Middle frontal gyrus (tissue), 1 donor: Measurements from ENCODE around the gene RPA3.

ENCODE experiments used
- DNase-seq: peaks from one replicate; pipeline ENCODE4 v3.0.0-alpha.2; 2015; ENCODE audit warnings: low spot score; ENCODE audit errors: extremely low spot score

The RPA3 gene

DNA sequence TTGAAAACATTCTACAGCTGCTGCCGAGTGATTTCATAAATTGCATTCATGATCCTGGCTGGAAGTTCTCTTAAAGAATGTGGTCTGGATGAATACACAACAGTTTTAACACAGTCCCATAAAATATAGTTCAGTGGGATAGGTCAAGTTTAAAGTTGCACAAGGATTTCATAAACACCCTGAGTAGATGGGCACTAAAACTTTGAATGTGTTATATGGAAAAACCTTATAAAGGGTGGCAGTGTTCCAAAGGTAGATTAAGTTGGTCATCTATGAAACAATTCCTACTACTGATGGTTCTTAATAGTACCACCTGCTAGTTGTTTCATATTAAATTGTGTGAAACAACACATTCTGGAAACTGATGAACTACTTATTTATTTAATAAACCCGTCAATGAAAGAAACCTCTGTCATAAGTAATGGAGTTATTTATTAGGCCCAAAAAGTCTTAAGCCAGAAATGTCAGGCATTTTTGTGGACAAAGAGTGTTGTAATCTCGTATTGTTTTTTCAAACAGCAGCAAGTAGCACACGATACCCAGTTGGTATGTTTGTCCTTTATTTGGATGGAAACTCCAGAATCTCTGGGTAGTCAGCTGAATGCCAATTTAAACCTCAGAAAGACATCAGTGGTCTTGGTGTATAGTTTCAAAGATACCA lies 14.3 kb upstream of the RPA3 start:
- no peak for DNase-seq

DNA sequence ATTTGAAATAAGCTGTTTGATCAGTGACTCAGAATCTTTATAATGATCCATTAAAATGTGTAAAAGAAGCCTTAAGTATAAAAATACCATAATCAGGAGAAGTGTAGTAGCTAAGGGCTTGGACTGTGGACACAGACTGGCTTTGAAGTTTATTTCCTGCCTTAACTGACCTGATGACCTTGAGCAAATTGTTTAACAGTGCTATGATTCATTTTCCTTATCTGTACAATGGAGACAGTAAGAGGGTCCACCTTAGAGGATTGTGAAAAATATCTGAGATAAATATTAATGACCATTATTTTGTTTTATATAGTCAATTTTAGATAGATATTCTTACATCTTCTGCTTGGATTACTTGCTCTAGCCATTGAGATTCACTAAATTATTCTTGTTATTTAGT lies 13.3 kb upstream of the RPA3 start:
- DNase-seq, result no peak

DNA sequence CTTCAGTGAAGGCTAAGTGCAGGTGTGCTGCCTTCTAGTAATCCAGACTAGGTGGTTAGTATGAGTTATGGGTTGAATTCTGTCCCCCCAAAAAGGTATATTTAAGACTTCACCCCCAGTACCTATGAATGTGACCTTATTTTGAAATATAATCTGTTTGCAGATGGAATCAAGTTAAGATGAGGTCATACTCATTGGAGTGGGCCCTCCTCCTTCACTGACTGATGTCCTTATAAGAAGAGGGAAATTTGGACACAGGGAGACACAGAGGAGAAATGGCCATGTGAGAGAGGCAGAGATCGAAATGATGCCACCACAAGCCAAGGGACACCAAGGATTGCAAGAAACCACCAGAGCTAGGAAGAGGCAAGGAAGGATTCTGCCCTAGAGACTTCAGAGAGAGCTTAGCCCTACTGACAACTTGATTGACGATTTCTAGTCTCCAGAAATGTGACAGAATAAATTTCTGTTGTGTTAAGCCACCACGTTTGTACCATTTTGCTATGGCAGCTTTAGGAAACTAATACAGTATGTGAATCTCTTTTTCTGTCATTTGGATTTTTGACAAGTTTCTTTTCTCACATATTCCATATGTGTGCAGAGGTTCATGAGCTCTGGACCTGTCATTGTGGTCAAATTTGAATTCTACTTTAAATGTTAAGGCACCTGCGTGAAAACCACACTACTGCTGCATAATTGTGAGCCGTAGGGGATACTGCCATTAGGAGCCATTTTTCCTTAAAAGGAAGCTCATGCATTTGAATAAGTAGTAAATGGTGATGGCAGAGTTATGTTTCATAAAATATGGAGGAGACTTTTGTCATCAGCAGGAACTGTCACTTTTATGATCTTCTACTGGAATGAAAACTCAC lies 2.6 kb upstream of the RPA3 start:
- DNase-seq, result no peak

DNA sequence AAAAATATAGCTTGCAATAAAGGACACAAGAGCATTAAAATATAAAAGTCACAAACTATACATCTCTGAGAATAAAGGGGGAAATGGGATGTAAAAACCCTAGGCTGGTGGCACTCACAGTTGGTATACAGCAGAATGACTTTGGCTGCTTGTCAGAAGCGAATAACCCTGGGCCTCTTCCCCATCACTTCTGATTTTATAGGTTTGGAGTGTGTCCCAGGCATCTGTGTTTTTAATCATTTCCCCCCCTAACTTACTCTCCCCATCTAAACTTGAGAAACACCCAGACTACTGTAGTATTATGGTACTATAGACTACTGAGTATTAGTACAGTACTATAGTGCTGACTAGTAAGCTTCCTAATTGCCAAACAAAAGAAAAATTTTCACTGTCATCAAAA lies 1.8 kb upstream of the RPA3 start:
- DNase-seq, result no peak

DNA sequence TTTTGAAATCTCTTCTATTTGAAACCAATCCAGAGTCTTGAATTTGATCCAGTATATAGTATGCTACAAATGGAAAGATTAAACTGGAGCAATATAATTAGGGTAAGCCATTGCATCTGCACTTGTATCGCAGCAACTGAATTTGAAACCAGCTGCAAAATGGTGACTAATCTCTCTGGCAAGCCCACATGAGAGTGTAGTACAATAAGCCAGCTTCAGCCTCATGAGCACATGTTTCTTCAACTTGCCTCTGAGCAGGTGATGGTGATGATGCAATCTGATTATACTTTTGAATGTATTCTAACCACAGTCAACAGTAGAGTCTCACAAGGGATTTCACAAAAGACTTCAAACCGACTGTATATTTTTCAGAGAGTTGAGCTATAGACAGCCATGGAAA lies 829 bp upstream of the RPA3 start:
- peak; percentile 29 for DNase-seq

DNA sequence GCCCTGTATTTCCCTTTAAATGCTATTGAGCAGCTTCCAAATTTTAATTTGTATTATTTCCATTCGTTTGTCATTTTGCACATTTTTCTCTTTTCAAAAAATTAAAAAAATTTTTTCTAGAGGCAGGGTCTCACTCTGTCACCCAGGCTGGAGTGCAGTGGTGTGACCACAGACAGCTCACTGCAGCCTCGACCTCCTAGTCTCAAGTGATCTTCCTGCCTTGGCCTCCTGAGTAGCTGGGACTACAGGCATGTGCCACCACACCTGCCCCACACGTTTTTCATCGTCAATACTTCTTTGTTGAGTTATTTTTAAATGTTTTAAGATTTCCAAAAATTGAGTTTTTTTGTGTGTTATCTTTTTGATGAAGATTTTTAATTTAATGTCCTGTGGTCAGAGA lies 4.7 kb downstream of the RPA3 start:
- no peak for DNase-seq

DNA sequence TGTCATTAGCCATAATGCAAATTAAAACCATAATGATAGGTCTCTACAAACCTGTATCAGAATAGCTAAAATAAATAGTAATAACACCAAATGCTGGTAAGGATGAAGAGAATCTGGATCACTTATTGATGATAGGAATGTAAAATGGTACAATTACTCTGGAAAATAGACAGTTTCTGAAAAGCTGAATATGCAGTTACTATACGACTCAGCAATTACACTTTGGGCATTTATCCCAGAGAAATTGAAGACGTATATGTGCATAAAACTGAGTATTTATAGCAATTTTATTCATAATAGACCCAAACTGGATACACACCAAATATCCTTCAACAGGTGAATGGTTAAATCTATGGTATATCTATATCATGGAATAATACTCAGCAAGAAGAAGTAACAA lies 7.9 kb downstream of the RPA3 start:
- no peak for DNase-seq

DNA sequence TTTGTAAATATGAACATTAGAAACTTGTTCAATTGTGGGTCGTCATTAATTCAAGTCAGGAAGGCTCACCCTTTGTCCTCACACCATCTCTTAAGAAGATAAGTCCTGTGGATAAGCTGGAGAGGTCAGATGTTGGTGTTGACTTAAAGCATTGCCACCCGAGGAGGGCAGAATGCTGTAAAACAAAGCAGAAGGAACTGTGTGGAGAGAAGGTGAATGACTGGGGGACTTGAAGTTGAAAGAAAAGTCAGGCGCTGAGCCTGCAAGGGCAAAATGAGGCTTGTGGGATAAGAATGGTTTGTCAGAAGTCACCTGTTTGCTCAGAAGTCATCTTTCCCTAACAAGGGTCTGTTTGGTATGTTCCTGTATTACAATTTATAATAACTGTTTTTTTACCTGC lies 9.1 kb downstream of the RPA3 start:
- DNase-seq, result no peak

DNA sequence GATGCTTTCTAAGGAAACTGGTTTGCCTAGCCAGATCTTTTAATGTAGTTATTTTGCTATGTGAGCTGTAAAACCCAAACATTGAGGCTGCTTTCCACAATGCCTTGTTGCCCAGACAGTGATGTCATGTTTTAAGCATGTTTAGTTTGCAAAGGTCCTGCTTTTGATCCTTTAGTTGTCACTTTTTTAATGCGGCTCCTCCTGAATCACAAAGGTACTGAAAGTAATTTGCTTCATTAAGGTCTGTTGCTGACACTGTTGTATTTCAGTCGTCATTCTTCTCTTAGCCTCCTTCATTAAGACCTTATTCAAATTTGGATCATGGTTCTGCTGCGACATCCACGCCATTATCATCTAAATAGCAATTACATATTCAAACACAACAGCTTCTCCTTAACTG lies 10.6 kb downstream of the RPA3 start:
- no peak for DNase-seq

DNA sequence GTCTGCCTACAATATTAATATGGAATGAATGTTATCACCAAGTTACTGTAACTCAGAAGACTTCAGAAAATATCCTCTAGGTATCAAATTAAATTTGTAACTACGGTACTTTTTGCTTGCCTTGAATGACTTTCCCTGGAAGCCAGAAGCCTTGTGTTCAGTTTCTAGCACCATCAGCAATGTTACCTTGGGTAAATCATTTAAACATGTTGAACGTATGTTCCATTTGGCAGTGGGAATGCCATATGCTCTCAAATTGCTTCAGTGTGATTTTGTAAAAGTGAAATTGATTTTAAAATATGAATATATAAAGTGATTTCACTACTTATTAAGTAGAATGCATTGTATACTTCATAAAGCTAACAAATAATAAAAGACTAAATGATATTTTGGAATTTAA lies 11.2 kb downstream of the RPA3 start:
- DNase-seq, result no peak

DNA sequence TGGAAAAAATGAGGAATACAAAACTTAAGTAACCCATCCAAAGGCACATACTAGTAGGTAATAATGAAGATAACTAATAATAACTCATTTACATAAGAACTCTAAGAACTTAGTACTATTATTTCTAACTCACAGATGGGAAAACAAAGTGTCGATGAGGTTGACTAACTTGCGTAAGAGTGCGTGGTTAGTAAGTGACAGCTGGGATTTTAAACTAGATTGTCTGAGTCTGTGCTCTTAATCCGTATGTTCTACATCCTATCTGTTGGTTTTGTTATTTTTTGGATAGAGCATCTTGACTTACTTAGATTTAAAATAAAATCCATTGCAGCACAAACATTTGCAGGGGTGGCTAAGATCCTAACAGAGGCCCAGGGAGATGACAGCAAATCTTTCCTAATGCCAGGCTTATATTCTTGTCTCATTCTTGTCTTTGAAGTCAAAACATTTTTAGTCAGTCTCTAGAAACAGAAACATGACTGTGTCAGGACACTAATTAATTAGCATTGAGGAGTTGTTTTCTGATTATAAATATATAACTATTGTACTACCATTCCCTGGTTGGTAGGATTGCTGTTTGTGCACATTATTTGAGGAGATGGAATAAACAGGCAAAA lies 11.7 kb downstream of the RPA3 start:
- DNase-seq, result no peak

DNA sequence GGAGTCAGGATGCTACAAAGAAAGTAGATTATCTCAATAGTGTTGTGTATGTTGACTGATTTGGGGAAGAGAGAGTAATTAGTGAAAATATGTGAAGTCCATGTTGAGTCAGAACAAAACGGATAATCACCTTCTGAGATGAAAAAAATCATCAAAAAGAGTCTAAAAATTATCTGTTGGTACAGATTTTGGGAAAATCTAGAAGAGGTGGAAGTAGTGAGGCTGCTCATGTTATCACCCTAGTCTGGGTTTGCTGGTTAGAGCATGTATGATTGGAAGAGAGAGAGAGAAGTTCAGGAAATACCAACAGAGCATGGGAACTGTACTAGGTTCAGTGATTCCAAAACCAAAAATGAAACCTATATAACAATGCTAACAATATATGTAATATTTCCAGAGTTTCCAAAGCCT lies 12.3 kb downstream of the RPA3 start:
- DNase-seq, result no peak

DNA sequence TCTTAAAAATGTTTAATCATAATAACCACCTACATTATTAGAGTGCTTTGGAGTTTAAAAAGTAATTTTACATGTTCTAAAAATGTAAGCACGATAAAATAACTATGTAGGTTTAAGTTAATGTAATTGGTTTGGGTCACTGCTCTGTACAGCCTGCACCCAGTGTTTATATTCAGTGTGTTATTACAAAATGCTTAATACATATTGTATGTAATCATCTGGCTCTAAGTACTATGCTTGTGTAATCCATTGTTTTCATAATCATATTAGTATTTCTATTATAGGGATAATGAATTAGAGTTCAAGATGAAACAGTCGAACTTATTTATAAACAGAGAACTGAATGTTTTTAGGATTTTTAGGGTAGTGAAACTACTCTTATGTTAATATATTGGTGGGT lies 13.1 kb downstream of the RPA3 start:
- no peak for DNase-seq

DNA sequence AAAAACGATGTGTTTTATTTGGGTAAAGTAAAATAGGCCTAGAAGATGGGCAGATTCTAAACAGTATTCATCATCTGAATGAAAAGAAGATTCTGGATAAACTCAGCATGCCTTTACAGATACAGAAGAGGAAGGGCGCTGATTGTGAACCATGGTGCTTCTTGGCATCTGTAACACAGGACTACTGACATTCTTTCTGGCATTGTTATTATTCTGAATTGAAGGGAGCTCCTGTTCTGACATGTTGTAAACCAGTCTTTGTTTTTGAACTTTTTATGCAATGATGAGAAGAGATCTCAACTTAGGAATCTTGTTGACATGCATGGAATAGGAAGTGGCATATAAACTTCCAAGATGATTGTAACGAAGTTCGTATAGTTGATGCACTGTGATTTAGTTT lies 13.5 kb downstream of the RPA3 start:
- no peak for DNase-seq

DNA sequence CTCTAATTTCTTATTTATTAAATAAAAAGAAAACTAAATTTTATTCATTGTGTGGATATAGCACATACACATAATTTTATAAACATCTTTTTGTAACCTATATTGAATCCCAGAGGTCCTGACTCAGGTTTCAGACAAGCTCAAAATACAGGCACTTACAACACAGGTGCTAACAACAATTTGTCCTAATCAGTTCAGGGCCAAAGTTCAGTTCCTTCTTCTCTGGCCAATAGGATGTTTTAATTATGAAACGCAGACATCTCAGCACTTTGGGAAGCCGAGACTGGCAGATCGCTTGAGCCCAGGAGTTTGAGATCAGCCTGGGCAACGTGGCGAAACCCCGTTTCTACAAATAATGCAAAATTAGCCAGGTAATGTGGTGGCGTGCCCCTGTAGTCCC lies 15.0 kb downstream of the RPA3 start:
- DNase-seq, result no peak

DNA sequence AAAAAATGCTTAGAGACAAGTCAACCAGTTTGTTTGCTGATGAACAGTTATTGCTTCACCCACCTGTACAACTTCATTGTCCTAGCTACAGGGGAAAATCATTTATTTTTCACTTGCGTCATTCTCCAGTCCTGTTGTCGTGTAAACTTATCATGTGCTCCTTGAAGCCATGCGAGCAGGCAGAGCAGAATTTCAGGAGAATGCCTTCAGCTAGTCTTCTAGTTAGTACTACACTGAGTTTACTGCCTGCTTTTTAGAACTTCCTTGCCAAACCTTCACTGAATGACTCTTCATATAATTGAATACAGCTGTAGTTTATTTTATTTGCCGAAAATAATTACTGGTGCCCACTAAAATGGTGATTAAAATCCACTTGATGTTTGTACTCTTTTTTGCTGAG lies 15.6 kb downstream of the RPA3 start:
- DNase-seq, result no peak

DNA sequence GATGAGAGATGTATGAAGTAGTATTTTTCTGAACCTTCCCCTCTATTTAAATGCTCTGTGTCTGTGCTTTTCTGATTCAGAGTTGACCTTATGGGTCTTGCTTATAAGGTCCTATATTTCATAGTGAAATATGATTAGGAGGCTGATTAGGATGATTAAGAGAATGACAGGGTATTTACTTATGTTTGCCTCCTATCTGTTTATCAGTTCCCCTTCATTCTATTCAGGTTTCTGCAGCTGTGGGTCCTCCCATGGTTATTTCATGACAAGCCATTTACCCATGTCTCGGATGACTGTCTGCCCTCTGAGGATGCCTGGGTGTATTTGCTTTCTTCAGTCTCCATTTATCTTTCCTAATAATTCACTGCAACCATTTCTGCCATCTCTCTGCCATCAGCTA lies 16.9 kb downstream of the RPA3 start:
- DNase-seq, result no peak

DNA sequence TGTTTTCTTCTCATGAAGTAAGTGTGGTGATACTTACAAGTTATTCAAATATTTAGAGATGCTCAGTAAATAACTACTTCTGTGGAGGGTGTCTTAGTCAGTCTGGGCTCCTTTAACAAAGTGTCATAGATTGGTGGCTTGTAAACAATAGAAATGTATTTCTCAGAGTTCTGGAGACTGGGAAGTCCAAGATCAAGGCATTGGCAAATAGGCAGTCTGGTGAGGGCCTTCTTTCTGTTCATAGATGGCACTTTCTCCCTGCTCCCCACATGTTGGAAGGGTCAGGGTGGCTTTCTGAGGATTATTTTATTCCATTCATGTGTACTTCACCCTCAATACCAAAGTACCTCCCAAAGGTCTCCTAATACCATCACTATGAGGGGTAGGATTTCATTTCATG lies 18.4 kb downstream of the RPA3 start:
- no peak for DNase-seq

DNA sequence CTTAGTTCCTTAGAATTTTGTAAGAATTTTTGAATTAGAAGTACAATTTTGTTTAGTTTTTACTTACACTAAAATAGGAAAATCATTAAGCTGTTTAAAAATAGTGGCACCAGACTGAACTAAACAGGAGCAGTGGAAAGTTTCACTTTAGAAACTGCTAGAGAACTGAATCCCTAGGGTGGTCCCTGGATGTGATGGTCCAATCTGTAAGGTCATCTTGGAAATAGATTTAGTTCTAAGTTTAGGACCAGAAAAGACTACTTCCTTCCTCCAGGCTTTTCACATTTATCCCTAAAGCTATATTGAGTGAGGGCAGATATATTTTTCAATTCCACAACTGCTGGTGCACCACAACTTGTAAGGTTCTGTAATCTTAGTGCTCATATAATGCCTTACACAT lies 19.0 kb downstream of the RPA3 start:
- no peak for DNase-seq

DNA sequence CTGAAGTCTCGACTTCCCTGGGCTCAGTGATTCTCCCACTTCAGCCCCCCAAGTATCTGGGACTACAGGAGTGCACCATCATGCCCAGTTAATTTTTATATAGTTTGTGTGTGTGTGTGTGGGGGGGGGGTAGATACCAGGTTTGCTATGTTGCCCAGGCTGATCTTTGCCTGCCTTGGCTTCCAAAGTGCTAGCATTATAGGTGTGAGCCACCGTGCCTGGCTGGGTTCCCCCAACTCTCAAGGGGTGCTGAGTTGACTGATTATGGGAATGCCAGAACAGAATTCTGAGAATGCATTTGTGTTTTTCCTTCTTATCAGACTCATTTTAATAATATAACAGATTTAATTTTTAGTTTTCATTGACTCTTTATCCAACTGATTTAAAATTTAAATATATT lies 19.5 kb downstream of the RPA3 start:
- DNase-seq, result no peak

DNA sequence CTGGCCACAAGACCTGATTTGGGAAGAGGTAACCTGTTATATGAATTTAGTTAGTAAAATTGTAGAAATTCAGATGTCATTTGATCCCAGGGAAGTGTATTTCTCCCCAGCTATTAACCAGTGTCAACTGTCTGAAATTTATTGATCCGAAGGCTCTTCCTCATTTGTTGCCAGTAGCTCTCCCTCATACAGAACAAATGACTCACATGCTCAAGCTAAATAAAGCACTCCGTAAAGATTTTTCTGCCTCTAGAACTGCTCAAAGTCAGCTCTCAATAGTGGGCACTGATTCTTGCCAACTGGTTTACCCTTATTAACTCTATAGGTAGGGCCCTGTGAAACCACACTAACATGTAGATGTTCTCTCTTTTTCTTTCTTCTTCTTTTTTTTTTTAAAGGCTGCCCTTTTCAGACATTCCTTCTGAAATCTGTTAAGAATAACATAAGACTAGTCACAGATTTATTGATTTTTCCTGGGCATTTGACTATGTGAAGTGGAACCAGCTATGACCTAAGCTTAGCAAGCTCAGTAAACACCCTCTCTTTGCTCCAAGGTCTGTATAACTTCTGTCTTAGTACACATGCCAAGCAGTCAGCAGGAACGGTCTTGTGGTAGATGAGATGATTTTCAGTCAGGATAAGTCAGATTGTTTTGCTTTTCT lies 21.8 kb downstream of the RPA3 start:
- no peak for DNase-seq
